HG03565 (cell line): ENCODE results near the gene NUP210L.
A peak's percentile ranks its signal among the peaks of the same experiment; 100 is the strongest.

Experiments used
- ATAC-seq: cut with Tn5 transposase; IDR thresholded peaks from one replicate; pipeline ENCODE4 v1.9.1; 2021; ENCODE audit warnings: mild to moderate bottlenecking, moderate library complexity; ENCODE audit not compliant: unreplicated experiment

Gene NUP210L

DNA sequence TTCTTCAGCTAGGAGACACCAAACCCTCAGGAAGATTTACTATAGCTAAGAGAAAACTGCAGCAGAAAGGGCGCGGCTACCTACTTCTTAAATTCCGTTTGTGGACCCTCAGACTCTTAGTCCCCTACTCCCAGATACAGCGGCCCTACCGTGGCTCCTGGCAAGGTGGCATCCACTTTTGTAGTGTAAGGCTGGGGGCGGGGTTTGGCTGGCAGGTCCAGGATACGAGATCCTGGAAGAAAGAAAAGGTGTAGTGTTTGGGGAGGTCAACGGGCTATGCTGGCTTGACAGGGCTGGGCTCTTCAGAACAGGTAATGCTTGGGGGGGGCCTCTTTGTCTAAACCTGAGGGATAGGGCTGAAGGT is 186.9 kb downstream of the NUP210L start:
- ATAC-seq, result no peak

DNA sequence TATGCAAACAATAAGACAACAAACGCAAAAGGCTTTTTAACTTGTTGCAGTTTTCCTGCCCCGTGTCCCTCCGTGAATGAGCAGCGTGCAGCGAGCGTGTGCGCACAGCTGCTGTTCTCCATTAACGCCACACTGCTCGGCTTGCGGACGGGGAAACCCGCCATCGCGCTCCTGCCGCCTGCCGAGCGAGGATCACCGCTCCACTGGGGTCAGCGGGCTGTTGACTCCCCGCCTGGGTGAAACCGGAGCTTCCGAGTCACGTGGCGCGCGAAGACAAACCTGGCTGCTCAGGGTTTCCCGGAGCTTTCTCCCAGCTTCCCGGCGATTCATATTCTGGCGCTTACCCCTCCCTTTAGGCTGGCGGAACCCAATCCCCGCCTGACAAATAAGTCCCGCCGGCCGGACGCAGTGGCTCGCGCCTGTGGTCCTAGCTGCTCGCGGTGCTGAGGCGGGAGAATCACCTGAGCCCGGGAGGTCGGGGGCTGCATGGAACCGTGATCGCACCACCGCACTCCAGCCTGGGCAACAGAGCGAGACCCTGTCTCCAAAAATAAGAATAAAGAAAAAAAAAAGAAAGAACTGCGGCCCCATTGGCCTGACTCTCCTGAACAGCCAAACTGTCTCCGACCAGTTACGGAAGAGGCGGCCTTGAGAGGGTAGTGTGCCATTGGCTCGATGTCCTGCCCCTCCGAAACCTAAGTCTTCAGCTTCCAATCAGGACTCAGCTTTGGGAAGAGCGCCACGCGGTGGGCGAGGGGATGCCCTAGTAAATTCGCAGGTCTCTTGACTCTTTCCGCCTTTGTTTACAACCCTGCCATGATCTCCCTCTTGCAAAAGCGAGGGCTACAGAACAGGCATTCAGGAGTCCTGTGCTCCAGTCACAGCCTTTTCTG is 187.5 kb downstream of the NUP210L start, which contains the start of gene CREB3L4:
TSS of gene CREB3L4 (plus strand) at position 796 of the 893 bp plus-strand sequence. CDS start 624 bp downstream, outside the sequence.
- ATAC-seq, result peak; percentile 66

DNA sequence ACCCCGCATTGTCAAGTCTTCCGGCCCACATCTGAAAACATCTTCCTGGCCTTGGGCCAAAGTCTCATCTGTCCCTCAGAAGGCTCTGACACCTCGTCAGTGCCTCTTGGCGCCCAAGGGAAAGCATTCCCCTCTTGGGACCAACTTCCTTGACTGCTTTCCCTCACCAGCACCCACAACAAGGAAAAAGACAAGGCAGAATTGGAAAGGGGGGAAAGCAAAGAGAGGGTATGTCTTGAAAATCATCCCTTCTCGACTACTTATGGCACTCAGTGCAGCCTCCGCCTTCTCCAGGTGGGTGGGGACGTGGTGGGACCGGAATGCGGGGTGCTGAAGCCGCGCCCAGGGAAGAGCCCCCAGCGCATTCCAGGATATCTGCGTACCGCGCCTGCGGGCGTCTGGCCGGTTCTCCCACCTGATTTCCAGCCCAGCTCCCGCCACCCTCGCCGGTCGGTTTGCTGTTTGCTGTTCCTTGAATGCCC is 191.0 kb downstream of the NUP210L start:
- no peak for ATAC-seq

DNA sequence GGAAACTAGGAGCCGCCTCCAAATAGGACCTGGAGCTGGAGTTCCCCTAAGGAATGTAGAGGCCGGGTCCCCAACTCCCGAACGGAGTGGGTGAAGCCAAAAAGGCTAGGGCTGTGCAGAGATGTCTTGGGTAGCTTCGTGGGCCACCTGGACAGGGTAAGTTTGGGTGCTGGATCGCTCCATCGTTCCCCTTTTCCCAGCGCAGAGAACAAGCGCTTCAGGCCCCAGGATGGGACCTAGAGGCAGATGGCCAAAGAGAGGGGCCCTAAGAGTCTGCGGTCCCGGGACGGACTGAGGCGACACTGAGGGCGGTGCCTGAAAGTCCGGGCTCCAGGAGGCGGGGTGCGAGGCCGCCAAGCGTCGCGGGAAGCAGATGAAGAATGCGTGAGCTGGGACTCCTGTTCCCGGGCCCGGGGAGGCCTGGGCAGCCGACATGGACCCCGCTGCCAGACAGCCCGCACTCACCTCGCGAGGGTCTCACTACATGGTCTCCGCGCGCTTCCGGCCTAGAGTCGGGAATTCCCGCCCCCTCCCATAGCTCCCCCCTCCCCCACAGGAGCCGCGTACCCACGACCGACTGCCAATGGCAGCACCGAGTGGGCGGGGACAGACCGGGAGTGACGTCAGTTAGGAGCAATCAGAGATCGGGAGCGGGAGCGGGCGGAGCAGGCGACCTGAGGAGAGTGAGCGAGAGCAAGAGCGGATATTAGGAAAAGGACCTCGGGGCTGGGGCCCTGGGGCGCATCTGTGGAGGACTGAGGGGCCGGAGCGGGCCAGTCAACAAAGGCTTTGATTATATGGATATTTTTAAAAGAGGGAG is 191.6 kb downstream of the NUP210L start, which contains the start of gene SLC39A1:
TSS of gene SLC39A1 (minus strand) at position 508 of the 820 bp plus-strand sequence. CDS start 822 bp downstream, outside the sequence.
- peak; percentile 33 for ATAC-seq

DNA sequence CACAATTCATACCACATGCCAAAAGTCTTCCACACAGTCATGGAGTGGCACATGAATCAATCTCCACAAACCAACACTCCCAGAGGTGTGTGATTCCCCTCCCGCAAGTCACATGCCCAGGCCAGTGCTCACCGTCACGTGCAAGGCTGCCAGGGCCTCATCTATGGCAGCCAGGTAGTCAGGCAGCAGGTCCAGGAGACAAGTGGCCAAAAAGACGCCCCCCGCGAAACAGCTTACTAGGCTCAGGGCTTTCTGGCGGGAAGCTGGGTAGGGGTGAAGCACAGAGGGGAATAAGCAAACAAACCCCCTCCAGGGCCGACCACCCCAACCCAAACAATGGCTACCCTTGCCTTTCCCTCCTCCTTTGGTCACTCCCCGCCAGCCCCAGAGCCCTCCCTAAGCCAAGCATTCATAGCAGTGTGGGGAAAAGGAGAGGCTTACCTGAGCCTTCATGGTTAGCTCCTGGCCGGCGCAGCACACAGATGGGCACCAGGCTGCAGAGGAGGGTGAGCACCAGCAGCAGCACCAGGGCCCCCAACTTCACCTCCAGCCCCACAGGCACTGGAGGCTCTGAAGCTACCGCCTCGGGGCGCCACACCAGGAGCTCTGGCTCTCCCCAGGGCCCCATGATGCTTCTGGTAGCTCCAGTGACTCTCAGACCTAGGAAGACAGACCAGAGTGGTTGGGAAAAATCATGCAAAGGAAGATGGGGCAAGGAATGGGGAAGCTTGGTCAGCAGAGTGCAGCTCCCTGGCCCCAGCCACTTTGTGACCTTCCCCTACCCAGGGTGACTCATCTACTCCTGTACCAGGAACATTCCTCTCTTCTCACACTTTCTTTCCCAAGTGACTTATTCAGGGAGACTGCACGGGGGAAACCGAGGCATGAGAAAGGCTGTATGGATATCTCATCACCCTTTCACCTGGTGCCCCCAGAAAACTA is 192.5 kb downstream of the NUP210L start:
- ATAC-seq, result no peak

DNA sequence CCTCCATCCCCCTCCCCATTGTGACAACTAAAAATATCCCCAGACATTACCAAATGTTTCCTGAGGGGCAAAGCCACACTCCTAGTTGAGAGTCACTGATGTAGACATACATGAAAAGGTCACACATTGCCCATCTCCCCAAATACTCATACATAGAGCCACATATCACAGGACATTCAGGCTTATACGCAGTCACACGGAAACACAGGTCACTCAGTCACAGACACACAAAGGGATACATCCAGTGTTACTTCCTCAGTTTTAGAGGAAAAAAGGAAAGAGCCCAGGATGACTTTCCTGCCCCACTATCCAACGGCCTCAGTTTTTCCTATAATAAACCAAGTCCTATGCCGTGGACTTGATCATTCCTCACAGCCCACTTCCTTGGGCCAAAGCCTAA is 193.5 kb downstream of the NUP210L start:
- ATAC-seq, result no peak

DNA sequence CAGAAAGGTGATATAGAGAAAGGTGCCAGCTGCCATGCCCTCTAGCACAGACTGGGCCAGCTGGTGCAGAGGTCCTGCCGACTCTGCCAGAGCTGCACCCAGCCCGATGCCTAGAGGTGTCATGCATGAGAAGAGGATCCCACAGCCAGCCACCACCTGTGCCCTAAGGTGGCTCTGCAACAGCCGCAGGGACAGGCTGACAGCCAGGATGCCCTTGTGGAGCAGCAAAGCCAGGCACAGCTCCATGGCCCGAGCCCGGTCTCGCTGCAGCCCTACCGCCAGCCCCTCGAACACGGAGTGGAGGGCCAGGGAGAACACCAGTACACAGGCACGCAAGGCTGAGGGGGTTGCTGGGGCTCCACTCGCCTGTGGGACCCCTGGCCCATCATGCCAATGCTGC is 194.7 kb downstream of the NUP210L start:
- no peak for ATAC-seq

DNA sequence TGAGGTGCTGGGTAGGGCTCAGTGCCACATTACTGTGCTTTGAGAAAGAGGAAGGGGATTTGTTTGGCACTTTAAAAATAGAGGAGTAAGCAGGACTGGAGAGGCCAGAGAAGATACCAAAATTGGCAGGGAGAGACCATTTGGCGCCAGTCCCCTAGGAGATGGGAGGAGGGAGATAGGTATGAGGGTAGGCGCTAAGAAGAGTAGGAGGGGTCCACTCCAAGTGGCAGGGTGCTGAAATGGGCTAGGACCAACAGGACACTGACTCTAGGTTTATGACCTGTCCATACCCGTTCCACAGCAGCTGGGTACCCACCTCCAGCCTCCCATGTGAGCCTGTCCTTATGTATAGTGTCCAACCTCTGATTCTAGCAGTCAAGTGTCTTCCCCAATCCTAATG is 195.4 kb downstream of the NUP210L start:
- ATAC-seq, result no peak

DNA sequence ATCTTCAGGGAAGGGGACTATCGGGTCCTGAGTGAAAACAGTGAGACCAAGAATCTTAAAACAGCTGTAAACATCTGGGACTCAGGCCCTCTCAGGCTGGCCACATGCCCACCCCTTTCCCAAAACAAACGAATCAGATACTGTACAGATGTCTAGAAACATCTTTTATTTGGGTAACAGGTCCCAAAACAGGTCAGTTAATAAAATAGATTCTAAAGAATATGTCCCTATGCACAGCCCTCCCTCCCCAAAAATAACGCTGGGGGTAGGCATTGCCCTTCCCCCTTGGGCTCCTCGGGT is 196.0 kb downstream of the NUP210L start:
- no peak for ATAC-seq

DNA sequence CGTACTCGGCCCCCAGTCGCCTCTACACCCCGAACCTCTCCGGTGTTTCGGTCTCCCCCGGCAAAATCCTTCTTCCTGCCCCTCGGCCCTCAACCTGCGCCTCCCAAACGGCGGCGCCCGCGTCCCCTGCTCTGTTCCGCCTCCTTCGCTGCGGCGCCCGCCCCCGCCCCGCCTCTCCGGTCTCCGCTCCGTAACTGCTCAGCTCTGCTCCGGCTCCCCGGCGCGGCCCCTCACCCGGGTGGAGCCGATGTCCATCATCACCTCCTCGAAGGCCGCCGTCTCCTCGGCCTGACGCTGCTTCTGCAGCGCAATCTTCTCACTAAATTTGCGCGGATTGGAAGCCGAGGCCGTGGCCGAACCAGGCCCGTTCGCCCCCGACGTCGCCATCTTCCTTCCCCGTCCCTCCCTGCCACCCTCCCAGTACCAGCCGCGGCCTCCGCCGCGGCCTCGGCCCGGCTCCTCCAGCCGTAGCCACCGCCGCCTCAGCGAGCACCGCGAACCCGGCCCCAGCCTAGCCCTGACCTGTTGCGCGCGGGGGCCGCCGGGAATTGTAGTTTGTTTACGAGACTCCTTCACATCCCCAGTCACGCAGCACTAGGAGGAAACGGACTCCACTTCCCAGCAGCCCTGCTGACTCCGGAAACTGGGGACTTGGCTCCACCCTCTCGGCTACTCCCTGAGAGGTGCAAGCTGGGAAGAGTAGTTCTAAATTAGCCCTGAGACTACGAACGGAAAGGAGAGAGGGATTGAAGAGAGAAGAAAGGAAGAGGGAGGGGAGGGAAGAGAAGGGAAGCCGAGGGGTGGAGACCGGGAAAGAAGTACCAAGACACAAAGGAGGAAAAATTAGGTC is 196.5 kb downstream of the NUP210L start, which contains the start of gene CRTC2:
TSS of gene CRTC2 (minus strand) at position 502 of the 850 bp plus-strand sequence. CDS start at position 387, 115 bp downstream.
- peak; percentile 72 for ATAC-seq

DNA sequence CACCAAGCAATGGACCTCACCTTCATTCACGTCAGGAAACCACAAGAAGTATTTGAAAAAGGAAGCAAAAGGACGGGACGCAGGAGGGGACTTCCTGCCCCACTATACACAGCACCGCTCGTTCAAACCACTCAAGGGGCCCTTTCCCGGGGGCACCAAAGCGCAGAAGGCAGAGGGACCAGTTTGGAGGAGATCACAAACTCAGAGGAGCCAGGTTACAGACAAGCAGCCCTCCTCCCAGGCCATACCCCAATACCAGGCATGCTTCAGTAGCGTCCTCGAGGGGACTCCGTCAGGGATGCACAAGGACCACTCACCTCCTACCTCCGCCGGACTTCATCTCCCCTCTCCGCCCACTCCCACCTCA is 197.1 kb downstream of the NUP210L start:
- no peak for ATAC-seq

DNA sequence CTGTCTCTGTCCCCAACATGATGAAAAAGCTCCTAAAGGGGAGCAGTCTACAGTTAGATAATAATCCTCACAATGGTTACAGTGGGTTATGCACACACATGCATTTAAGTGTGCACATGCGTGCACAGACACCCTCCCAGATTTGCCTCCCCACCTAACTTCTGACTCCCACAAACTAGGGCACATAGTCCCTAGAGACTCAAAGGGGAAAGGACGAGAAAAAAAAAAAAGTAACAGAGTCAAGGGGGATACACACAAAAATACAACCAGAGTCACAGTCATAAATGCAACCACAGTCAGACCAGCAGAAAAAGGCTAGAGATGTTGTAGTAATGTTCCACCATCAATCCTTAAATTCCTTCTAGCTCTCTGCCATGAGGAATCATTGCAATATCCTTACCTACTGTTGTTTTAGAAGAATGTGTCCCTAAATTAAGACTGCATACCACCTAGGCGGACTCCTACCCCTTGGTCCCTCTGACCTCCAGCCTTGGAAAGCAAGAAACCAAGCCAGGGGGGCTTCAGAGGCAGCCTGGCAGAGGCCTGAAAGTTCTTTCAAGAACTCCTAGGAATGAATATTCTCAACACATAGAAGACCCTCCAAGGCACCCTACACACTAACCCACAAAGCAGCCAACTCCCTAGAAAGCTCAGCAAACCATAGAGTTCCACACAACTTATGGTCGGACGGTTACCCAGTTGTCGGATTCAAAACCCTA is 197.7 kb downstream of the NUP210L start:
- no peak for ATAC-seq

DNA sequence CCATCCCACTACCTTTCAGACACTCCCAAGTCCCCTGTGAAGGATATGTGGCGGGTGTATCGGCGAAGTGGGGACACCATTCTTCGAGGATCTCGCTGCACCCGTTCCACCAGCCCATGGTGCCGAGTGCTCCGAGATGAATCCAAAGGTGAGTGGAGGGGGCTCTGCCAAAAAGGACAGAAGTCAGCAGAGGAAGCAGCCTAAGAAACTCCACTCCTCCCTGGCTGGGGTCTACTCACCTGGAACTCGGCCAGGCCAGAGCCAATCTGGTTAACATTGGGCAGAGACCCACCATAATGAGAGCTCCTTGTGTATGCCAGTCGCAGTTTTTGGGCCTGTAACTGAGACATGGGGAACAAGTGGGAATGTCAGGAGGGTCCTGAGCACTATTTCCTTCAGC is 200.0 kb downstream of the NUP210L start:
- no peak for ATAC-seq

DNA sequence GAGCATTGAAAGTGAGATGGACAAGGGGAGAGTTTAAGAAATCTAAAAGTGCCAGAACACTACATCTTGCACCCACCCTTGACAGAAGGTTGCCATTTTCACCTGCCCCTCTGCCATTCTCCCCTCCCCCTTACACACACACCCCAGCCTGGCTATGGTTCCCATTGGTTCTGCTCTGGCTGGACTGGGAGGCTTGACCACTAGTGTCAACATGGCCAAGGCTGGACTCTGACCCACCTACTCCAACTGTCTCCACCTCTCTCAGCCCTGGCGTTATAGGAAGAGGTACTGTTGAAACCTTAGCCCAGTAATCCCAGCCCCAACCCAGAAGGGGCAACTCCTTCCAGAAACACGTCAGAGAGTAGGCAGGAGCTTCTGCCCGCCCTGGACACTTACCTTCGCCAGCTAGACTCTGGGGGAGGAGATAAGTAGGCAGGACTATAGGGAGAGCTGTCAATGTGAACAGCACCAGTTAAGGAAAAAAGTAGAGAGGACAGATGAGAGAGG is 201.0 kb downstream of the NUP210L start:
- ATAC-seq, result no peak

DNA sequence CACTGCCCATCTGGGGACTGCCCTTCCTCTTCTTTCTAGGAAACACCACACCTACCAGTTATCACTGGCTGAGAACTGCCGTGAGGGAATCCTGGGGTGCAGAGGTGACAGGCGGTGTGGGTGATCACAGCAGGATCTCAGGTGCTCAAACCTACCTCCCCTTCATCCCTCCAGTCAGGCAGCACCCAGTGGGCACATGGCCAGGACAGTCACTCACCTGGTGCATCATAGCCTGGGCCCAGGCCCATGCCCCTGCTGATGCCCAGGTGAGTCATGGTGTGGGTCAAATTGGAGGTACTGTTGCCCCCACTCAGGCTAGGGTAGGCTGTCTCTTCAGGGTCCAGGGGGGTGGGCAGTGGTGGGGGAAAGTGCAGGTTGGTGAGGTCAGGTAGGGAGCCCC is 203.1 kb downstream of the NUP210L start:
- no peak for ATAC-seq

DNA sequence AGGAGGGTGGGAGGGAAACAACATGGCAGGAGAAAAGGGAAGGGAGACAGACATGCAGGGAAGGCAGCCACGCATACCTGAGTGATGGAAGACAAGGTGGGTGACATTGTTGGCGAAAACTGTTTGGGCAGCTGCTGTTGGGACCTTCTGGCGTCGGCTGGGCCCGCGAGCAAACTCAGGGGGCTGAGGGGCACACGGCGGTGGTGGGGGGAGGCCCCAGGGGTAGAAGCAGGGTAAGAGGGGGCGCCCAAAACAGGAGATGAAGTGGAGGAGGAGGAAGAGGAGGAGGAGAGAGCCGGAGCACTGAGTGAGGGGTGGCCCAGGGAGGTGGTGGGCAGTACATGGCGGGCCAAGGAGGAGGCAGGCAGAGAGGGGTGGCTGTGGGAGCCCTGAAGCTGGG is 203.7 kb downstream of the NUP210L start:
- no peak for ATAC-seq

DNA sequence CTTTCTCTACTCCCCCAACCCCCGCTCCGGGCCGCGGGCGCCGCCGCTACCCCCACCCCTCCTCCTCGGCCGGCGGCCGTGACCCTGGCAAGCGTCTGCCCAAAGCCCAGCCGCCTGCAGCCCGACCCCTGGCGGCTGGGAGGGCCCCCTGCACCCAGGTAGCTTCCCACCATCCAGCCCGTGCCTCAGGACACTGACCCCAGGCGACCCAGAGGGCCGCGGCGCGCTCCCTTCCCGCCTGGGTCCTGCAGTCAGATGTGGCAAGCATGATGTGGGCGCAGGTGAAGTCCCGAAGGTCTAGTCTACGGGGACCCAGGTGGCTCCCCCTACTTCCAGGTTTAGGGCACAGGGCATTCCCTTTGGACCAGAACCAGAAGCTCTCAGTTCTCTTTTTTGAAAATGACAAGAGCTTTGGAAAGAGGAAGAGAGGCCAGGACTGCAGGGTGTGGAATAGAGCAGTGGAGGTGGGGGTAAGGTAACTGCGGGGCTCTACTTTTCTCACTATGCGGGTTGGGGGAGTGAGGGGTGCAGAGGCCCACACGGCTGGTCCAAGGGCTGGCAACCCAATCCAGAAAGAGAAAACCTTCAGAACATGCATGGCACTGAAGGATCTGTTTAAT is 208.1 kb downstream of the NUP210L start, which contains the start of gene DENND4B:
TSS of gene DENND4B (minus strand) at position 97 of the 620 bp plus-strand sequence. CDS start 2,344 bp downstream, outside the sequence.
- peak; percentile 47 for ATAC-seq
